SK-N-SH treated with all-trans-retinoic acid at 6 μM for 48 hours (cell line): ENCODE data around the gene MFSD11.
"Not testable (repeated sequence)": the region's sequence is repeated elsewhere in the genome, so short reads cannot be mapped to it uniquely, and the experiment has no call there.

Source experiments
- ATAC-seq: fragments of 200-7000 bp; cut with Tn5 transposase; 3 replicates; pipeline ENCODE4 v1.9.1; 2020; ENCODE audit warnings: mild to moderate bottlenecking, moderate library complexity
- CREB5 ChIP-seq: fragments of 250-450 bp; sonication (Bioruptor Pico); IDR thresholded peaks from 2 replicates; pipeline ENCODE4 v1.5.1; 2020; ENCODE audit warnings: low read depth, mild to moderate bottlenecking, moderate library complexity
- CSDC2 ChIP-seq: fragments of 250-450 bp; sonication (Bioruptor Pico); IDR thresholded peaks from 2 replicates; pipeline ENCODE4 v1.5.0; 2020; ENCODE audit warnings: mild to moderate bottlenecking, moderate library complexity
- CSRNP3 ChIP-seq: fragments of 250-450 bp; sonication (Bioruptor Pico); IDR thresholded peaks from 2 replicates; pipeline ENCODE4 v1.5.1; 2021; ENCODE audit warnings: mild to moderate bottlenecking, moderate library complexity
- ESRRG ChIP-seq: fragments of 250-450 bp; sonication (Bioruptor Pico); IDR thresholded peaks from 2 replicates; pipeline ENCODE4 v1.6.1; 2021; ENCODE audit warnings: mild to moderate bottlenecking
- GLIS3 ChIP-seq: fragments of 250-450 bp; sonication (Bioruptor Pico); IDR thresholded peaks from 2 replicates; pipeline ENCODE4 v1.5.0; 2020; ENCODE audit warnings: mild to moderate bottlenecking, moderate library complexity
- ISL1 ChIP-seq: fragments of 250-450 bp; sonication (Bioruptor Pico); IDR thresholded peaks from 2 replicates; pipeline ENCODE4 v2.1.2; 2022; ENCODE audit warnings: mild to moderate bottlenecking, moderate library complexity
- OSR1 ChIP-seq: fragments of 250-450 bp; sonication (Bioruptor Pico); IDR thresholded peaks from 2 replicates; pipeline ENCODE4 v1.8.0; 2022; ENCODE audit warnings: moderate library complexity, mild to moderate bottlenecking, inconsistent platforms
- PATZ1 ChIP-seq: fragments of 250-450 bp; sonication (Bioruptor Pico); IDR thresholded peaks from 2 replicates; pipeline ENCODE4 v1.8.0; 2020; ENCODE audit warnings: mild to moderate bottlenecking, moderate library complexity, borderline replicate concordance
- PPARA ChIP-seq: fragments of 250-450 bp; sonication (Bioruptor Pico); IDR thresholded peaks from 2 replicates; pipeline ENCODE4 v1.5.0; 2020; ENCODE audit warnings: mild to moderate bottlenecking, borderline replicate concordance
- RARB ChIP-seq: fragments of 250-450 bp; sonication (Bioruptor Pico); IDR thresholded peaks from 2 replicates; pipeline ENCODE4 v1.8.0; 2021; ENCODE audit warnings: mild to moderate bottlenecking, moderate library complexity
- SNAI2 ChIP-seq: fragments of 250-450 bp; sonication (Bioruptor Pico); IDR thresholded peaks from 2 replicates; pipeline ENCODE4 v1.5.0; 2020; ENCODE audit warnings: mild to moderate bottlenecking, moderate library complexity
- TCF4 ChIP-seq: fragments of 250-450 bp; sonication (Bioruptor Pico); IDR thresholded peaks from 2 replicates; pipeline ENCODE4 v1.8.0; 2021; ENCODE audit warnings: mild to moderate bottlenecking, moderate library complexity, borderline replicate concordance
- TOX ChIP-seq: fragments of 250-450 bp; sonication (Bioruptor Pico); IDR thresholded peaks from 2 replicates; pipeline ENCODE4 v1.8.0; 2021; ENCODE audit warnings: mild to moderate bottlenecking, moderate library complexity, borderline replicate concordance
- TSHZ2 ChIP-seq: fragments of 250-450 bp; sonication (Bioruptor Pico); IDR thresholded peaks from 2 replicates; pipeline ENCODE4 v1.5.0; 2020; ENCODE audit warnings: mild to moderate bottlenecking, moderate library complexity
- ZFP3 ChIP-seq: fragments of 250-450 bp; sonication (Bioruptor Pico); IDR thresholded peaks from 2 replicates; pipeline ENCODE4 v1.5.0; 2020; ENCODE audit warnings: mild to moderate bottlenecking, moderate library complexity
- ZFP30 ChIP-seq: fragments of 450-650 bp; formaldehyde crosslinking; IDR thresholded peaks from 2 replicates; pipeline ENCODE4 v1.5.0; 2022; ENCODE audit warnings: mild to moderate bottlenecking, moderate library complexity
- ZNF565 ChIP-seq: fragments of 450-650 bp; formaldehyde crosslinking; conservative IDR thresholded peaks from 2 replicates; pipeline ENCODE4 v1.5.0; 2020; ENCODE audit warnings: low read depth, mild to moderate bottlenecking, moderate library complexity
- ZNF70 ChIP-seq: fragments of 450-650 bp; formaldehyde crosslinking; IDR thresholded peaks from 2 replicates; pipeline ENCODE4 v1.5.0; 2020; ENCODE audit warnings: mild to moderate bottlenecking, moderate library complexity

MFSD11 gene

GRCh38 chr17:76720211-76720610, 17.7 kb upstream of the MFSD11 start:
- TF ChIP-seq ZFP30 (CRISPR knock-in tag), result no peak
- TF ChIP-seq OSR1, result no peak
- TF ChIP-seq TOX, result no peak
- TF ChIP-seq ESRRG (CRISPR knock-in tag), result no peak
- TF ChIP-seq TSHZ2 (CRISPR knock-in tag), result no peak
- no peak for TF ChIP-seq PPARA (CRISPR knock-in tag)
- TF ChIP-seq ISL1 (CRISPR knock-in tag), result no peak
- no peak for TF ChIP-seq SNAI2 (CRISPR knock-in tag)
- no peak for TF ChIP-seq CSDC2 (CRISPR knock-in tag)
- no peak for ATAC-seq

GRCh38 chr17:76720941-76721340, 17.0 kb upstream of the MFSD11 start:
- no peak for ATAC-seq
- no peak for TF ChIP-seq ZFP3 (CRISPR knock-in tag)
- TF ChIP-seq, all 23 proteins: peak for 0

GRCh38 chr17:76721463-76721862, 16.5 kb upstream of the MFSD11 start:
- TF ChIP-seq RARB (CRISPR knock-in tag) (no peak), ESRRG (CRISPR knock-in tag) (no peak), ZFP3 (CRISPR knock-in tag) (no peak), ZNF70 (no peak), CREB5 (no peak), GLIS3 (CRISPR knock-in tag) (no peak), ZFP30 (CRISPR knock-in tag) (no peak), CSRNP3 (CRISPR knock-in tag) (no peak), TSHZ2 (CRISPR knock-in tag) (no peak), PATZ1 (CRISPR knock-in tag) (no peak), ZNF565 (no peak)
- ATAC-seq, result no peak

- ATAC-seq, result no peak
- TF ChIP-seq ZFP30 (CRISPR knock-in tag) (no peak), GLIS3 (CRISPR knock-in tag) (no peak), CSDC2 (CRISPR knock-in tag) (no peak), RARB (CRISPR knock-in tag) (no peak), OSR1 (no peak), TCF4 (CRISPR knock-in tag) (no peak), ZNF70 (no peak), TSHZ2 (CRISPR knock-in tag) (no peak), CSRNP3 (CRISPR knock-in tag) (no peak), PPARA (CRISPR knock-in tag) (no peak)
These were observed 15.6 kb upstream of the MFSD11 start for GRCh38 chr17:76722279-76722678.

- ATAC-seq, result not testable (repeated sequence)
These were observed 14.9 kb upstream of the MFSD11 start for GRCh38 chr17:76722977-76723376.
